Tibial artery (tissue), 4 donors: Measurements from ENCODE around the gene MCF2L2.

Experiments used
- DNase-seq, 2 donors: peaks; one replicate each; pipeline ENCODE4 v3.0.0-alpha.2; 2019
- H3K27ac ChIP-seq, 2 donors: fragments of 200-600 bp; sonication (generic) in 1 of 2; 1 replicate in 1 of 2; 2 replicates in 1 of 2; pipeline ENCODE4 v1.5.1; 2018 to 2019; ENCODE audit warnings: mild to moderate bottlenecking in 1 of 2
- H3K27me3 ChIP-seq, 2 donors: fragments of 200-600 bp; sonication (generic) in 1 of 2; one replicate each; pipeline versions ENCODE4 v1.5.1 to v1.6.0; 2016 to 2019
- H3K36me3 ChIP-seq, 3 donors: fragments of 200-600 bp; sonication (generic) in 2 of 3; one replicate each; pipeline ENCODE4 v1.5.1; 2016 to 2019; ENCODE audit warnings: mild to moderate bottlenecking in 2 of 3
- H3K4me1 ChIP-seq, 4 donors: fragments of 200-600 bp; sonication (generic) in 2 of 4; 1 replicate in 3 of 4; 2 replicates in 1 of 4; pipeline ENCODE4 v1.5.1; 2016 to 2019
- H3K4me3 ChIP-seq, 2 donors: fragments of 200-600 bp; sonication (generic) in 1 of 2; 1 replicate in 1 of 2; 2 replicates in 1 of 2; pipeline ENCODE4 v1.5.1; 2018 to 2019; ENCODE audit warnings: mild to moderate bottlenecking in 2 of 2
- H3K9me3 ChIP-seq, 3 donors: fragments of 200-600 bp; sonication (generic) in 1 of 3; one replicate each; pipeline ENCODE4 v1.5.1; 2016 to 2019
- intact Hi-C: fragments of 100-400 bp; cut with DNase I; formaldehyde crosslinking; loops from one replicate; pipeline ENCODE4 v1.15.0; 2023; ENCODE audit warnings: low total_unique reads
- TF ChIP-seq, protein P1 (sequence below), 2 experiments: fragments of 200-600 bp in 1 of 2; fragments of 450-650 bp in 1 of 2; IDR thresholded peaks; one replicate each; pipeline ENCODE4 v1.5.1; 2017 to 2019; ENCODE audit warnings: antibody characterized with exemption in 2 of 2, mild to moderate bottlenecking in 1 of 2, moderate library complexity in 1 of 2

MCF2L2 gene

DNA sequence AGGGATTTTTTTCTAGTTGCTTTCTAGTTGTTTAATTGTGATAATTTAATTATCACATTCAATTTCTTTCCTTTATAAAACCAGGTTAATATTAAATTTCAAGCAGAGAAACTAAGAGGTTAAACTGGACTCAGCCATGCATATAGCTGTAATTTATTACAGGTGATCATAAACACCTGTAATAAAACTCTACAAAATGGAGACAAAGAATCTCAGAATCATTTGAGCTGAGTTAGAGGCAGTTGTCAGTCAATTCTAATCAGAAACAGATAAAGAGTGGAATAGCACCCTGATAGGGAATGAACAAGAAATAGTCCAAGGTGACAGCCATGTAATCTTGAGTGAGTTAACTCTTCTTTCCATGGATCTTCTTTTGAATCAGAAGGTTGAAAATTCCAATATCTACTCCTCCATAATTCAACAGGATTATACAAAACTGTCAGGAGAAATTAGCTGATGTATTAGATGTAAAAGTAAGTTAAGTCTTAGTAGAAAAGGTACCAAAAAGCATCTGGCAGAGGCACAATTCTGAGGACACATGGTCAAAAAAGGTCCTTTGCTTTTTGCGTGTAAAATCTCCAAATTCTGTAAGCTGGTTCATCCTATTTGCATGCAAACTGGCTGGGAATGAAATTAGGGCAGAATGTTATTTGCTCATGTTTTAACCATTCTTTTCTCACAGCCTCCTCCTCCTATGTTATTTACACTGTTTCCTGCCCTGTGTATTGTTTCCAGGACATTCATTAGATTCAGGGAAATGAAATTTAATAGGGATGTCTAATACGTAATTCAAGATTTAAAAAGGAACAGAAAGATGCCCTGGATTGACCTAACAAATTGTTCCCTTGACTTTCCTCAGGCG lies 214.8 kb downstream of the MCF2L2 start:
- no peak overlapping the region for H3K27ac ChIP-seq
- DNase-seq: no peak
- no peak overlapping the region for H3K4me3 ChIP-seq
- H3K9me3 ChIP-seq: no peaks in the 10 kb centered on the region
- TF ChIP-seq, protein P1, sequence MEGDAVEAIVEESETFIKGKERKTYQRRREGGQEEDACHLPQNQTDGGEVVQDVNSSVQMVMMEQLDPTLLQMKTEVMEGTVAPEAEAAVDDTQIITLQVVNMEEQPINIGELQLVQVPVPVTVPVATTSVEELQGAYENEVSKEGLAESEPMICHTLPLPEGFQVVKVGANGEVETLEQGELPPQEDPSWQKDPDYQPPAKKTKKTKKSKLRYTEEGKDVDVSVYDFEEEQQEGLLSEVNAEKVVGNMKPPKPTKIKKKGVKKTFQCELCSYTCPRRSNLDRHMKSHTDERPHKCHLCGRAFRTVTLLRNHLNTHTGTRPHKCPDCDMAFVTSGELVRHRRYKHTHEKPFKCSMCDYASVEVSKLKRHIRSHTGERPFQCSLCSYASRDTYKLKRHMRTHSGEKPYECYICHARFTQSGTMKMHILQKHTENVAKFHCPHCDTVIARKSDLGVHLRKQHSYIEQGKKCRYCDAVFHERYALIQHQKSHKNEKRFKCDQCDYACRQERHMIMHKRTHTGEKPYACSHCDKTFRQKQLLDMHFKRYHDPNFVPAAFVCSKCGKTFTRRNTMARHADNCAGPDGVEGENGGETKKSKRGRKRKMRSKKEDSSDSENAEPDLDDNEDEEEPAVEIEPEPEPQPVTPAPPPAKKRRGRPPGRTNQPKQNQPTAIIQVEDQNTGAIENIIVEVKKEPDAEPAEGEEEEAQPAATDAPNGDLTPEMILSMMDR (IDR thresholded peaks at IDR 0.05): no peak
- intact Hi-C loops: no loop called here
- H3K36me3 ChIP-seq: no peaks in the 10 kb centered on the region
- H3K4me1 ChIP-seq: no peaks in the 10 kb centered on the region
- peaks cover 0 to 22% of the 10 kb centered on the region in 2 donors for H3K27me3 ChIP-seq

DNA sequence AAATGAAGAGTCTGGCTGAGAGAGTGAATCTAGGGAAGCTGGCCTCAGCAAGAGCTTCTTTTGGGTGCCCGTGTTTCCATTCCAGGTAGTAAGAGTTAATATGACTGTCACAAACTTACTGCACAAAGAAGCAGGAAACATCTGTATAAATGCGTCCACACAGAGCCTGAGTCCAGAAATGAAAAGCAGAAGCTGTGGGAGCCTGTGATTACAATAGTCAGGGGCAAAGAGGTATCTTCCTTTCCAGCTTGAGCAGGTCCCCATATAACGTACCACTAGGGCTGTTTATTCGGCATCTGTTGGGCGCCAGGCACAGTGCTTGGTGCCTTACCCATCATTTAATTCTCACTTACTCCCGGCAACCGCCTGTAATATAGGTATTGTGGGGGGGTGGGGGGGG lies 215.9 kb downstream of the MCF2L2 start:
- TF ChIP-seq, protein P1 (IDR thresholded peaks at IDR 0.05): no peak
- peaks cover 0 to 14% of the 10 kb centered on the region in 2 donors for H3K27me3 ChIP-seq
- no peak overlapping the region for H3K4me3 ChIP-seq
- no peaks in the 10 kb centered on the region for H3K4me1 ChIP-seq
- no peaks in the 10 kb centered on the region for H3K9me3 ChIP-seq
- intact Hi-C loops: no loop called here
- H3K36me3 ChIP-seq: no peaks in the 10 kb centered on the region
- H3K27ac ChIP-seq: no peak overlapping the region
- peak in 1 of 2 donors; percentile 31 for DNase-seq

DNA sequence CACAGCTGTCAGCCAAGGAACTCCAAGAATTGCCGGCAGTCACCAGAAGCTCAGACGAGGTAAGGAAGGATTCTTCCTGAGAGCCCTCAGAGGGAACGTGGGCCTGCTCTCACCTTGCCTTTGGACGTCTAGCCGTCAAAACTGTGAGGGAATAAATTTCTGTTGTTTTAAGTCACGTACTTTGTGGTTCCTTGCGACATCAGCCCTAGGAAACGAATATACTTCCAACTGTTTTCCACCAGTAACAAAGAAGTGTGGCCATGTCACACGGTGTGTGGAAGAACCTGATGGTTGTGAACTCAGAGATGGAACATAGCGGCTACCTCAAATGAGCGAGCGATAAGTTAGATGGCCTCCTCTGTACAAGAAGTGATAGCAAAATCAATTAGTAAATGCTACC lies 216.3 kb downstream of the MCF2L2 start:
- no peak overlapping the region for H3K4me3 ChIP-seq
- no peaks in the 10 kb centered on the region for H3K36me3 ChIP-seq
- H3K4me1 ChIP-seq: no peaks in the 10 kb centered on the region
- H3K27me3 ChIP-seq: peaks cover 0 to 10% of the 10 kb centered on the region in 2 donors
- H3K27ac ChIP-seq: no peak overlapping the region
- intact Hi-C loops: no loop called here
- DNase-seq: no peak
- H3K9me3 ChIP-seq: no peaks in the 10 kb centered on the region
- TF ChIP-seq, protein P1 (IDR thresholded peaks at IDR 0.05): no peak

DNA sequence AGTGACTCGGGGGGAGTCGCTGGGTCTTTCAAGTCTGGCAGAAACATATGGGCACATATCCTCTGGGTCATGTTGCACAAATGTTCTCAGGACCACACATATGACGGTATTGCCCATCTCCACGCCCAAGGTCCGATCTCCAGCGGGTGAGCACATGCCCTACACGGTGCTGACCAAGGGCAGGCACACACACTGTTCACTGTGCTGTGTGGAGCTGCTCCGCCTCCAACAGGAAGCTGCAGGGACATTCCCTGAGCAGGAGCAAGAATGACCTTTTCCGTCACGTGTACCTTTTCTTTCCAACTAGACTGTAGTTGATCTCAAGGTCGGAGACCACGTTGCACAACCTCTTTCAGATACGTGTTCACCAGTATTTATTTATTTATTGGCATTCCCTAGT lies 217.1 kb downstream of the MCF2L2 start:
- TF ChIP-seq, protein P1 (IDR thresholded peaks at IDR 0.05): no peak
- Histone ChIP-seq H3K4me3 (no peak overlapping the region), H3K27me3 (peaks cover 0 to 7% of the 10 kb centered on the region in 2 donors), H3K9me3 (no peaks in the 10 kb centered on the region), H3K27ac (no peak overlapping the region), H3K36me3 (no peaks in the 10 kb centered on the region), H3K4me1 (no peaks in the 10 kb centered on the region)
- DNase-seq: no peak
- intact Hi-C loops: no loop called here

DNA sequence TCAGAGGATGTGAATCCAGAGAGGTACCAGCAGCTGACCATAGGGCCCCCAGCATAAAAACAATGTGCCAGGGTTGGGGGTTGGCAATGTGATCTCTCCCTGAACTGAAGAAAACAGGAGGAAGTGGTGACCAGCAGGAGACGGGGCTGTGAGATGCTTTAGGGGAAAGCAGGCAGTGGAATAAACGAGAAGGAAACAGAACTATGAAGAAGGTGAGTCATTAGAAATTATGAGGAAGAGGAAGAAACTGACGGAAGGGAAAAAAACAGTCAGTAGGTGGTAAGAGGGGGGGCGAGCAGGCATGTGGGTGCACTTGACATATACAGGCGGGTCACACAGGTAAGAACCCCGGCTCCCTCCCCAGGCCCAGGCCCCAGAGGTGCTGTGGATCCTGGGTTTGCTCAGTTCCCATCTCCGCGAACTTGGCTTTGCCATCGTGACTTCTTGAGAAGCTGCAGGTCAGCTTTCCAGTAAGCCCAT lies 217.5 kb downstream of the MCF2L2 start:
- no peaks in the 10 kb centered on the region for H3K9me3 ChIP-seq
- peaks cover 0 to 7% of the 10 kb centered on the region in 2 donors for H3K27me3 ChIP-seq
- intact Hi-C loops: no loop called here
- TF ChIP-seq, protein P1 (IDR thresholded peaks at IDR 0.05): no peak
- H3K4me1 ChIP-seq: no peaks in the 10 kb centered on the region
- H3K4me3 ChIP-seq: no peak overlapping the region
- DNase-seq: no peak
- no peak overlapping the region for H3K27ac ChIP-seq
- no peaks in the 10 kb centered on the region for H3K36me3 ChIP-seq
